Measurements from ENCODE around the gene PC. TPM values are rescaled to one million over a fixed set of nuclear protein-coding genes. Genes with fewer than 3 reads are reported as not detected.

PC gene
- total and polyA plus RNA-seq, 9 of the 15 experiments (the other 6 are each of a cell fraction or from before 2014, with no cell fraction given) = 0.94 to 38.0 (median 8.7) TPM

GRCh38 chr11:66981976-66982578 is 23.9 kb upstream of the PC start (continued):
- no peak for TF ChIP-seq CHD7 (IDR thresholded peaks at IDR 0.05; ENCODE audit: low read depth, low read length)
- TF ChIP-seq ZMIZ1 (IDR thresholded peaks at IDR 0.05; ENCODE audit: low read depth in 2 of 2, low read length in 2 of 2) = no peak
- no peak for TF ChIP-seq ZBTB5 (IDR thresholded peaks at IDR 0.05)
